ENCODE results near the gene TAF1C. TPM values are rescaled to one million over a fixed set of nuclear protein-coding genes. Genes with fewer than 3 reads are reported as not detected.

TAF1C gene
- total and polyA plus RNA-seq, 2 donors (not counting 3 experiments of a cell fraction or from before 2014, with no cell fraction given): 57.2 to 77.6 TPM

DNA sequence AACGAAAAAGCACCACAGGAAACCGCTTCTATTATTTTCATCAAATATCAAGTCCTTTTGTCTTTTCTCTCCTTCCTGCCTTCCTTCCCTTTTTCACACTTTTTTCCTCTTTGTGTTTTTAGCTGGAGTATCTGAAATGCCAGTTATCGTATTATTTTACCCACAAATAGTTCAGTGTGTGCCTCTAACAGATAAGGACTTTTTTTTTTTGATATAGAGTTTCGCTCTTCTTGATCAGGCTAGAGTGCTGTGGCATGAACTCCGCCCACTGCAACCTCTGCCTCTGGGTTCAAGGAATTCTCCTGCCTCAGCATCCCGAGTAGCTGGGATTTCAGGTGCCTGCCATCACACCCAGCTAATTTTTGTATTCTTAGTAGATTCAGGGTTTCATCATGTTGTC, 31.1 kb downstream of the TAF1C start:
- intact Hi-C loops (cut with micrococcal nuclease): loop anchor here (5.0 kb wide), 1 partner anchor 772 kb away; no protein-coding TSS in a partner anchor
- H3K79me2 ChIP-seq (ENCODE audit: control insufficient read depth, insufficient read depth, low read length): no peaks in the 10 kb centered on the region
- H3K4me2 ChIP-seq (ENCODE audit: insufficient read depth, low read length): no peak overlapping the region
- no peaks in the 10 kb centered on the region for H3K4me1 ChIP-seq (ENCODE audit: control insufficient read depth, extremely low read depth, insufficient read depth, low read length)
- no peak overlapping the region for H3K4me3 ChIP-seq (replicated peaks in 1 of 3; ENCODE audit: insufficient read depth in 1 of 3, low read depth in 1 of 3, low read length in 3 of 3)
- BruUV-seq (replicated peaks): no TSS peak
- H3K9me1 ChIP-seq (replicated peaks; ENCODE audit: control insufficient read depth, extremely low read depth, insufficient read depth, low read length): no peaks in the 10 kb centered on the region
- no peaks in the 10 kb centered on the region for H3K36me3 ChIP-seq (ENCODE audit: control insufficient read depth in 2 of 2, extremely low read depth in 1 of 2, insufficient read depth in 2 of 2, low read length in 2 of 2)
- no peaks in the 10 kb centered on the region for H4K20me1 ChIP-seq (replicated peaks; ENCODE audit: control insufficient read depth, extremely low read depth, insufficient read depth, low read length)
- no peak for DNase-seq (ENCODE audit: low read depth, low spot score)
- CTCF ChIA-PET: interaction anchor here (0.6 to 1.6 kb wide), 6 partner anchors 11 to 753 kb away, joined by 3 to 7 read pairs (median 4); partner anchors contain the start of gene TAF1C
- H3K27ac ChIP-seq (ENCODE audit: insufficient read depth, low read depth, low read length): no peak overlapping the region
- H3K9ac ChIP-seq (replicated peaks; ENCODE audit: extremely low read depth, insufficient read depth, low read length): no peak overlapping the region
- no peak overlapping the region for H2AFZ ChIP-seq (ENCODE audit: low read depth, low read length)
- H3K9me3 ChIP-seq (replicated peaks; ENCODE audit: control insufficient read depth, insufficient read depth, low read length): no peaks in the 10 kb centered on the region
- TF ChIP-seq JUN (IDR thresholded peaks at IDR 0.05; ENCODE audit: borderline replicate concordance, insufficient read depth, insufficient read length, low read depth) (no peak), POLR2A (IDR thresholded peaks at IDR 0.05; ENCODE audit: low read depth, low read length) (no peak), GATA2 (IDR thresholded peaks at IDR 0.05; ENCODE audit: insufficient read depth, insufficient read length, low read depth, low read length) (no peak), POLR2AphosphoS5 (IDR thresholded peaks at IDR 0.05; ENCODE audit: insufficient read depth, low read depth, low read length) (no peak), CTCF (IDR thresholded peaks at IDR 0.05; ENCODE audit: extremely low read depth in 1 of 2, insufficient read depth in 1 of 2, low read depth in 1 of 2, low read length in 2 of 2) (no peak), MYC (IDR thresholded peaks at IDR 0.05; ENCODE audit: low read depth, low read length) (no peak), FOS (IDR thresholded peaks at IDR 0.05; ENCODE audit: borderline replicate concordance, insufficient read depth, low read length) (no peak), EZH2 (IDR thresholded peaks at IDR 0.05; ENCODE audit: borderline replicate concordance, low read depth, low read length, severe bottlenecking) (no peak), MAX (IDR thresholded peaks at IDR 0.05; ENCODE audit: insufficient read depth, insufficient read length) (no peak)
- peaks cover 20 to 23% of the 10 kb centered on the region in 2 experiments for H3K27me3 ChIP-seq (ENCODE audit: control insufficient read depth in 2 of 2, insufficient read depth in 2 of 2, low read length in 2 of 2)
- POLR2A ChIA-PET: interaction anchor here (1.2 kb wide), 1 partner anchor 39 kb away, joined by 4 read pairs; the partner anchor contains the start of gene MBTPS1
- dilution Hi-C loops (cut with MboI; ENCODE audit: extremely low pct_ligation_motif_present, low sequenced_read_pairs): no loop called here
- FAIRE-seq: no peak

Data from endothelial cell of umbilical vein (primary cell).